ENCODE results near the gene TK2. TPM values are rescaled to one million over a fixed set of nuclear protein-coding genes. Genes with fewer than 3 reads are reported as not detected.
A peak's percentile ranks its signal among the peaks of the same experiment; 100 is the strongest.

Gene TK2
- total and polyA plus RNA-seq, 2 experiments from 2014 or later = 1.8 to 4.2 TPM

GRCh38 chr16:66471716-66472393 lies 78.1 kb downstream of the TK2 start:
- no peaks in the 10 kb centered on the region for H3K36me3 ChIP-seq (ENCODE audit: insufficient read depth)
- H3K4me1 ChIP-seq (ENCODE audit: insufficient read depth) = no peaks in the 10 kb centered on the region
- H3K4me3 ChIP-seq = no peak overlapping the region
- H4K20me1 ChIP-seq (replicated peaks; ENCODE audit: insufficient read depth) = no peaks in the 10 kb centered on the region
- TF ChIP-seq POLR2AphosphoS5 (IDR thresholded peaks at IDR 0.05; ENCODE audit: low read depth) = no peak
- no peak for TF ChIP-seq EZH2phosphoT487 (IDR thresholded peaks at IDR 0.05; ENCODE audit: unreplicated experiment)
- no peak for TF ChIP-seq ZNF462 (CRISPR knock-in tag; IDR thresholded peaks at IDR 0.05)
- TF ChIP-seq ZNF114 (CRISPR knock-in tag; IDR thresholded peaks at IDR 0.05) = no peak
- peak; percentile 39 to 55 for TF ChIP-seq CTCF (conservative IDR thresholded peaks at IDR 0.05; ENCODE audit: low read depth in 2 of 2)
- no peak overlapping the region for H3K4me2 ChIP-seq
- no peak overlapping the region for H3K27ac ChIP-seq (ENCODE audit: low read depth)
- H3K9me2 ChIP-seq (ENCODE audit: insufficient read depth) = 0 out of 2 replicates have a peak, but pooled peaks cover 4% of the 10 kb centered on the region
- H3K9me3 Mint-ChIP-seq = no peaks in the 10 kb centered on the region; the same call in 2 of the 3 replicates
- ATAC-seq (peak; percentile 78), DNase-seq (ENCODE audit: low spot score) (peak; percentile 45)
- 0 out of 2 replicates have a peak overlapping the region, but pooled peaks have one; percentile 27 for H3K27ac Mint-ChIP-seq
- H3K27me3 ChIP-seq (ENCODE audit: insufficient read depth) = no peaks in the 10 kb centered on the region
- no peaks in the 10 kb centered on the region for H3F3A ChIP-seq (replicated peaks; ENCODE audit: low read depth)
- no peak overlapping the region for H2AFZ ChIP-seq
- peaks cover 14% of the 10 kb centered on the region for H3K4me1 Mint-ChIP-seq
- H3K27me3 Mint-ChIP-seq (ENCODE audit: insufficient read depth, low read depth, poor library complexity) = peaks cover 9% of the 10 kb centered on the region
- no peaks in the 10 kb centered on the region for H3K36me3 Mint-ChIP-seq (ENCODE audit: low read depth)
- no peak overlapping the region for H3K4me3 Mint-ChIP-seq
- H3K79me2 ChIP-seq (replicated peaks; ENCODE audit: insufficient read depth) = no peaks in the 10 kb centered on the region

All from GM23338 (cell line).